Spinal cord (tissue), 10 donors: Measurements from ENCODE around the gene CHST2. TPM values are rescaled to one million over a fixed set of nuclear protein-coding genes. Genes with fewer than 3 reads are reported as not detected.
A peak's percentile ranks its signal among the peaks of the same experiment; 100 is the strongest.

Experiments used
- DNase-seq, 6 donors: peaks; one replicate each; pipeline versions ENCODE4 v3.0.0 to v3.0.0-alpha.2; 2013 to 2015; ENCODE audit warnings: low spot score in 6 of 6, low read depth in 4 of 6
- H3K27ac ChIP-seq: one replicate; pipeline ENCODE4 v1.5.1; 2013; ENCODE audit warnings: low read depth, low read length, control low read depth
- H3K27me3 ChIP-seq: one replicate; pipeline ENCODE4 v1.6.1; 2013; ENCODE audit warnings: low read length; ENCODE audit not compliant: control insufficient read depth, insufficient read depth
- H3K36me3 ChIP-seq: one replicate; pipeline ENCODE4 v1.6.1; 2013; ENCODE audit warnings: low read length; ENCODE audit not compliant: control insufficient read depth, insufficient read depth
- H3K4me1 ChIP-seq: one replicate; pipeline ENCODE4 v1.6.1; 2013; ENCODE audit warnings: low read length; ENCODE audit not compliant: control insufficient read depth, insufficient read depth
- H3K4me3 ChIP-seq: one replicate; pipeline ENCODE4 v1.5.1; 2013; ENCODE audit warnings: low read depth, low read length, control low read depth
- H3K9me3 ChIP-seq: one replicate; pipeline ENCODE4 v1.6.1; 2013; ENCODE audit warnings: low read length; ENCODE audit not compliant: control insufficient read depth, insufficient read depth
- WGBS: methylation state at CpG from one replicate; pipeline ENCODE4 v1.1.5; 2013; ENCODE audit warnings: missing lambda C conversion rate; ENCODE audit not compliant: insufficient coverage; 5-methylcytosine and 5-hydroxymethylcytosine counted together
- polyA plus RNA-seq, 2 donors: library from polyadenylated mRNA; unstranded; fragments of 120-200 nt; gene quantifications; one replicate each; pipeline ENCODE4 v1.2.1, GENCODE V29; 2013; ENCODE audit not compliant: insufficient read length in 2 of 2
- total RNA-seq, 2 donors: library from RNA; depleted of rRNA in 1 of 2; stranded (reverse); fragments of 120-200 nt in 1 of 2; fragments of >200 nt in 1 of 2; gene quantifications; one replicate each; pipeline versions ENCODE4 v1.2.3 to v1.2.4, GENCODE V29; 2013 to 2014
- donor health status: healthy.

Gene CHST2
- total and polyA plus RNA-seq, 4 donors: 14.2 to 29.6 (median 23.9) TPM

DNA sequence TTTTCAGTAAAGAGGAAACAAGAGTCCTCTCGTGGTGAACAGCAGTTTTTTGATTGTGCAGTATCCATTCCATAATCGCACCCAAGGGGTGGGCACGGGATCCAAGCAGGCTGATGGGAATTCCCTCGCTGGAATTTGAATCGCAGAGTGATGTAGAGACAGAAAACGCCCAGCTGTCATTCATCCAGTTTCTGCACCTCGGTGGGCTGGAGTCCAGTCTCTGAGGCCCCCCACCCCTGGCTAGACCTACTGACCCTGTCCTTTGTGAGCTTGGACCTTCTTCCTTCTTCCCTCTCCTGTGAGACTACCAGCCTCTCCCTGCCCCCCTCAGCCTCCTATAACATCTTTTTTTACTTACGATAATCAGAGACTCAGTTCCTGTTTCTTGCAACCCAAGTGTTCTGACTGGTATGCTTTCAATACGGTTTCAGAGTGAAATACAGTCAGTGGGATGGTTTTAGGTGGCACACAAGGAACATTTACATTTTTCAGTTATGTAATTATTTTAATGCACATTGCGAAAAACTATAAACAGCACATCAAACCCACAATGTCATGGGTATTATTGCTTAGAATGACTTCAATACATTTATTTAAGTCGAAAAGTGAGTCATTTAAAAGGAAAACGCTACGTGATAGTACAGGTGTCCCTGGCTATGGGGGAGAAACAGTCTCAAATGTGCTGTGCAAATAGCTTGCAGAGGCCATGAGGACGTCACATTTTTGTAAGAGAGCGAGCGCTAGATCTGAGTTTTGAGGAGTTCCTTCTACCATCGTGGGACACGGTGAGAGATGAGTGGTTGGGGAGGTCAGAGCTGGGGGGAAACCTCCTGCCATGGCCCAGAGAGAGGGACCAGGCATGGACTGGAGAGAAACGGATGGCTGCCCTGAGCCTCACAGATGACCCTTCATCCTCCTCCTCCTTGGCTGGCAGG lies 37.5 kb upstream of the CHST2 start:
- H3K4me3 ChIP-seq: no peak overlapping the region
- no peaks in the 10 kb centered on the region for H3K4me1 ChIP-seq
- no peaks in the 10 kb centered on the region for H3K27me3 ChIP-seq
- no peak overlapping the region for H3K27ac ChIP-seq
- no peaks in the 10 kb centered on the region for H3K9me3 ChIP-seq
- WGBS: 93% methylated on average over 13 of the region's 19 CpGs
- H3K36me3 ChIP-seq: no peaks in the 10 kb centered on the region
- no peak for DNase-seq

DNA sequence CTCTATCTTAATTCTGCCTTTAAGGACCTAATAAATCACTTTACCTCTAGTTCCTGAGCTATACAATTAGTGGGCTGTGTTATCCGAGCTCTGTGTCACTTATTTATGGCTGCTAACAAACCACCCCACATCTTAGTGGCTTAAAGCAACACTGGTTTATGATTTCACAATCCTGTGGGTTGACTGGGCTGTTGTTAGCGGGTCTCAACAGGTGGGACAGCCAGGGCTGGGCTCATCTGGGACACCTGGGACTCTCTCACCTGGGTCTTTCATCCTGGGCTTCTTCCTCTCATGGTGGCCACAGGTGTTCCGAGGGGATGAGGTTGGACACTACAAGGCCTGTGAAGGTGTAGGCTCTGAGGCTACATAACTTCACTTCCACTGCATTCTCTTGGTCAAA lies 35.8 kb upstream of the CHST2 start:
- Histone ChIP-seq H3K4me3 (no peak overlapping the region), H3K27ac (no peak overlapping the region), H3K9me3 (no peaks in the 10 kb centered on the region), H3K4me1 (no peaks in the 10 kb centered on the region), H3K36me3 (no peaks in the 10 kb centered on the region), H3K27me3 (no peaks in the 10 kb centered on the region)
- 100% methylated on average over 1 of the region's 3 CpGs for WGBS
- no peak for DNase-seq

DNA sequence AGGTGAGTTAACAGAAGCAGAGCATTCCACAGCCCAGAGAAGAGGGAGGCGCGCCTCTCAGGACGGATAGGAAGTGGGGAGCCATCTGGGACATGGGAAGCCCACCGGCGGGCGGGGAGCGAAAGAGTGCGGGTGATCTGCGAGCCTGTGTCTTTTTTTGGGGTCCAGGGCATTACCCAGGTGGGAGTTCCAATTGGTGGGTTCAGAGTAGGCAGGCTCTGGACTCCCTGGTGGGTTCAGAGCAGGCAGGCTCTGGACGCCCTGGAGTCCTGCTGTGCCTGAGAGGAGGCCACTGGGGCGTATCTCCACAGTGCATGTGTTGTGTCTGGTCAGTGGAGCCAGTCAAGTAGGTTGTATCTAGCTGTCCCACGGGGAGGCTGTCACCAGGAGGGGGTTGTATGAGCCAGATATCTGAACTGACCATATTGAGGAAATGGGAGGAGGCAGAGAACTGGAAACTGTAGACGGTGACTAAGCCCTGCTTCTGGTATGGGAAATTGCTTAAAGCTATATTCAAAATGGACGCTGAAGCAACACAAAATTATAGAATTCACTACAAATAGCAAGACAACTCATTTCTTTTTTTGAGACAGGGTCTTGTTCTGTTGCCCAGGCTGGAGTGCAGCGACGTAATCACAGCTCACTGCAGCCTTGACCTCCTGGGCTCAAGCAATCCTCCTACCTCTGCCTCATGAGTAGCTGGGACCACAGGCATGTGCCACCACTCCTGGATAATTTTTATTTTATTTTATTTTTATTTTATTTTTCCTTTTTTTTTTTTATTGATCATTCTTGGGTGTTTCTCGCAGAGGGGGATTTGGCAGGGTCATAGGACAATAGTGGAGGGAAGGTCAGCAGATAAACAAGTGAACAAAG lies 34.5 kb upstream of the CHST2 start:
- no peaks in the 10 kb centered on the region for H3K9me3 ChIP-seq
- 96% methylated on average over 12 of the region's 17 CpGs for WGBS
- H3K27ac ChIP-seq: no peak overlapping the region
- no peak for DNase-seq
- H3K4me3 ChIP-seq: no peak overlapping the region
- no peaks in the 10 kb centered on the region for H3K27me3 ChIP-seq
- H3K36me3 ChIP-seq: no peaks in the 10 kb centered on the region
- H3K4me1 ChIP-seq: no peaks in the 10 kb centered on the region

DNA sequence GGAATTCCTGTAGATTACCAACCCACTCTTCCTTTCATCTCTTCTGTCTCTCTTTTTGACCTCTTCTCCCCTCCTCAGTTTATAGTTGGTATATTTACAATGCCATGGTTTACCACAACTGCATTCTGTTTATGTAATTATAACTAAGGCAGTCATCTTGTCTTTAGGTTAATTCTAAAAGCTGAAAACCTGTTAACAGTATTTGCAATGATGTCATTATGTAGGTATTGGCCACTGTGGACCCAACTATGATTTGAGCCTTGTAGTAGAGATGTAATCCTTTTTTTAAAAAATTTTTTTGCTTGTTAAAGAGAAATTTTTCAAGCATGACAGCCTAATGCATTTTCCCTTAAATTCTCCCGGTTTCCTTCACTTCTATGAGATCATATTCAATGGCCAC lies 30.7 kb upstream of the CHST2 start:
- Histone ChIP-seq H3K9me3 (no peaks in the 10 kb centered on the region), H3K4me1 (peaks cover 4% of the 10 kb centered on the region), H3K27ac (no peak overlapping the region), H3K4me3 (no peak overlapping the region), H3K27me3 (no peaks in the 10 kb centered on the region), H3K36me3 (no peaks in the 10 kb centered on the region)
- WGBS: no CpG with 5 or more reads among the region's 1 CpG
- no peak for DNase-seq

DNA sequence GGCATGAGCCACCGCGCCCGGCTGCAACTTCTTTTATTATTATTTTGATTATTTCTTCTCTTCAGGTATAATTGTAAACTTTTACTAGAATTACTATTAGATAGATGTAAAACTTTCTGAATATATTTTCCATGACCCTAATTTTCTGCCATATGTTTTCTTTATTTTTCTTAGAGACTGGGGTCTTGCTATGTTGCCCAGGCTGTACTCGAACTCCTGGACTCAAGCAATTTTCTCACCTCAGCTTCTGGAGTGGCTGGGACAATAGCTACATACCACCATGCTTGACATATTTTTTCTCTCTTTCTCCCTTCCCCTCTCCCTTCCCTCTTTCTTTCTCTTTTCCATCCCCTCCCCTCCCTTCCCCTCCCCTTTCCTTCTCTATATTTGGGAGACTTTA lies 29.6 kb upstream of the CHST2 start:
- Histone ChIP-seq H3K4me3 (no peak overlapping the region), H3K9me3 (no peaks in the 10 kb centered on the region), H3K27ac (no peak overlapping the region), H3K27me3 (no peaks in the 10 kb centered on the region), H3K36me3 (no peaks in the 10 kb centered on the region), H3K4me1 (peaks cover 4% of the 10 kb centered on the region)
- WGBS: 100% methylated on average over 1 of the region's 4 CpGs
- DNase-seq: no peak

DNA sequence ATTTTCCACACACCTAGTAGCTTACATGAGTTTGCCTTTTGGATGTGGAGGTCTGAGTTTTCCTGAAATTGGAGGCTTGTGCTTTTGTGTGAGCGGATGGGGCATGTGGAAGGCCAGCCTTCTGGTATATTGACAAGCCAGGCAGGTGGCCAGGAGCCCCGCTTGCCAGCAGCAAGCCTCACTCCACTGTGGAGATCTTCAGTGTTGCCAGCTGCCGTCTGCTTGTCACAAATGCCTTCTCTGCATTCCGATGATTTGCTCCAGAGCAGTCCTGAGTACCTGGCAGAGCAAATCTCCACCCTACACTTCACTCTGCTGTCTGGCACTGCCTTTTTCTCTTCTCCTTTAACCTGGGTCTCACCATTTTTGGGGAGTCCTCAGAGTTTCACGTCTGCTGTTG lies 29.1 kb upstream of the CHST2 start:
- H3K9me3 ChIP-seq: no peaks in the 10 kb centered on the region
- H3K27me3 ChIP-seq: no peaks in the 10 kb centered on the region
- peaks cover 4% of the 10 kb centered on the region for H3K4me1 ChIP-seq
- 38% methylated on average over 4 of the region's 5 CpGs for WGBS
- H3K27ac ChIP-seq: no peak overlapping the region
- no peaks in the 10 kb centered on the region for H3K36me3 ChIP-seq
- DNase-seq: peak in 2 of 6 donors; percentile 61 to 92
- H3K4me3 ChIP-seq: no peak overlapping the region

DNA sequence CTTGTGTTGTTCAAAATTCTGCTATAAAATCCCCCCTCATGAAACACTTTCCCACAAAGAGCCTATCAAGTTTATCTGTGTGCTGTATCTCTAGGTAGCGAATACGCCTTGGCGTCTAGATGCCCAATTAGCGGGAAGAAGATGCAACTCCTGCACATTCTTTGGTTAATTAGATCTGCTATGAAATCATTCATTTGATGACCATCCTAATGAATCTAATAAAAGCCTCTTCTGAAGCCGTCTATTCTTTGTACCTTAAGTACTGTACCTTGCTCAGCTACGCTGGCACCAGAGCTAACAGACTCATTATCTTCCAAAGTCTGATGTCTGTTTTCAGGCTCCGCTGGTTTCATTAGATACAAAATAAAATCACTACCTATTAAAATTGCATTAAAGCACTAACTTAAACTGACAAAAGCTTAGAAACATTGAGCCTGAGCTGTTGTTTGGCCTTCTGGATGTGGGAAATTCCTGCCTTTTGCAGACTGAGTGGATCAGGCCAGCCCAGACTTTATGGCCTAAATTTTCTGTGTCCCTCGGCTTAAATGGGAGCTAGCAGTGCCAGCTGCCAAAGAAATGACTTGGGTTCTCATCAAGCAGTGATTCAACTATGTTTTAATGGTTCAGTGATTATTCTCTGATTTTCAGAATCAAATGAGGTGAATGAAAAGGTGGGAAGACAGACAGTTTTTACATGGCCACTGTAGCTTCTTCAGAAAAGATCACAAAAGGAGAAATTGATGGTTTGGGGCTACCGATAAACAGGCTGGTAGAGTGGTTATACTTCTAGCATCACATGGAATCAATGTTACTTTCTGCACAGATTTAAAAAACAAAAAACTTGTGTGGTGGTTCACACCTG lies 28.4 kb upstream of the CHST2 start:
- Histone ChIP-seq H3K27ac (no peak overlapping the region), H3K36me3 (no peaks in the 10 kb centered on the region), H3K9me3 (no peaks in the 10 kb centered on the region), H3K4me1 (peaks cover 4% of the 10 kb centered on the region), H3K27me3 (no peaks in the 10 kb centered on the region), H3K4me3 (no peak overlapping the region)
- WGBS: 27% methylated on average over 3 of the region's 9 CpGs
- DNase-seq: peak in 2 of 6 donors; percentile 31 to 79

DNA sequence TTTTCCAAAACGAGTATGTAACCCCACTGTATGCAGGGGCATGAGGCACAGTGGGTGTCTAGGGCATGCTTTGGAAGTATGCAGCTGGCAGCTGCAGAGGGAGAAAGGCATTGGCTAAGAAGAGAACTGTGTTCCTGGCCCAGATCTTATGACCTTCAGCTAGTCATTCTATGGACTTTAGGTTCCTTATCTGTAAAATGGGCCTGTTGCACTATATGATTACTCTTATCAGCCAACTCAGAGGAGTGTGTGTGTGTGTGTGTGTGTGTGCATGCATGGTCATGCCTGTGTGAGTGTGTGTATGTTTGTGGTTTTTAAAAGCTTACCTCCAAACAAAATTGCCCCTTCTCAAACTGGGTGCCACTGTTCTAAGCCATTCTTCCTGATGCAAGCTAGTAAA lies 27.4 kb upstream of the CHST2 start:
- no peak for DNase-seq
- no peaks in the 10 kb centered on the region for H3K9me3 ChIP-seq

DNA sequence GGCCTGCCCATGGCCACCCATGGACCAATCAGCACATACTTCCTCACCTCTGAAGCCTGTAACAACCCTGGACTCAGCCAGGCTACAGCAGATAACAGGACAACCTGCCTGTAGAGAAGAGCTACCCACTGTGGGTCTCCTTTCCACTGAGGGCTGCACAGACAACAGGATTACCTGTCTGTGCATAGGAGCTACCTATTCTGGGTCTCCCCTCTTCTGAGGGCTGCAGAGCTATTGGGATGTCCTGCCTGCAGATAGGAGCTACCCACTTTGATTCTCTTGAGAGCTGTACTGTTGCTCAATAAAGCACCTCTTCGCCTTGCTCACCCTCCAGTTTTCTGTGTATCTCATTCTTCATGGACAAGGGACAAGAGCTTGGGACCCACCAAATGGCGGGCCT lies 23.8 kb upstream of the CHST2 start:
- H3K27ac ChIP-seq: no peak overlapping the region
- DNase-seq: no peak

More for the DNA sequence above, 27.4 kb upstream of the CHST2 start:
- H3K4me3 ChIP-seq: no peak overlapping the region
- no peaks in the 10 kb centered on the region for H3K36me3 ChIP-seq
- 50% methylated on average over 1 of the region's 1 CpG for WGBS
- no peak overlapping the region for H3K27ac ChIP-seq
- H3K4me1 ChIP-seq: peaks cover 4% of the 10 kb centered on the region
- no peaks in the 10 kb centered on the region for H3K27me3 ChIP-seq

More for the DNA sequence above, 23.8 kb upstream of the CHST2 start:
- H3K4me1 ChIP-seq: peaks cover under 1% of the 10 kb centered on the region
- H3K4me3 ChIP-seq: no peak overlapping the region
- WGBS: 80% methylated on average over 1 of the region's 2 CpGs
- H3K36me3 ChIP-seq: no peaks in the 10 kb centered on the region
- no peaks in the 10 kb centered on the region for H3K27me3 ChIP-seq
- no peaks in the 10 kb centered on the region for H3K9me3 ChIP-seq
